Ovary (tissue), 3 donors: Measurements from ENCODE around the gene FAM20C.

Experiments
- EP300 ChIP-seq: sonication (generic); formaldehyde crosslinking; IDR thresholded peaks from one replicate; pipeline ENCODE4 v1.6.1; 2017; ENCODE audit warnings: antibody characterized with exemption
- POLR2A ChIP-seq: fragments of 450-650 bp; IDR thresholded peaks from one replicate; pipeline ENCODE4 v1.6.1; 2017; ENCODE audit warnings: antibody characterized with exemption, mild to moderate bottlenecking, moderate library complexity
- TF ChIP-seq, protein P1 (sequence below), 3 donors: fragments of 450-650 bp in 2 of 3; fragments of 200-600 bp in 1 of 3; IDR thresholded peaks; one replicate each; pipeline versions ENCODE4 v1.5.1 to v1.8.0; 2016 to 2022; ENCODE audit warnings: antibody characterized with exemption in 3 of 3, mild to moderate bottlenecking in 1 of 3
- donor health status: DM: no; HTN: no; CAD: no.

DNA sequence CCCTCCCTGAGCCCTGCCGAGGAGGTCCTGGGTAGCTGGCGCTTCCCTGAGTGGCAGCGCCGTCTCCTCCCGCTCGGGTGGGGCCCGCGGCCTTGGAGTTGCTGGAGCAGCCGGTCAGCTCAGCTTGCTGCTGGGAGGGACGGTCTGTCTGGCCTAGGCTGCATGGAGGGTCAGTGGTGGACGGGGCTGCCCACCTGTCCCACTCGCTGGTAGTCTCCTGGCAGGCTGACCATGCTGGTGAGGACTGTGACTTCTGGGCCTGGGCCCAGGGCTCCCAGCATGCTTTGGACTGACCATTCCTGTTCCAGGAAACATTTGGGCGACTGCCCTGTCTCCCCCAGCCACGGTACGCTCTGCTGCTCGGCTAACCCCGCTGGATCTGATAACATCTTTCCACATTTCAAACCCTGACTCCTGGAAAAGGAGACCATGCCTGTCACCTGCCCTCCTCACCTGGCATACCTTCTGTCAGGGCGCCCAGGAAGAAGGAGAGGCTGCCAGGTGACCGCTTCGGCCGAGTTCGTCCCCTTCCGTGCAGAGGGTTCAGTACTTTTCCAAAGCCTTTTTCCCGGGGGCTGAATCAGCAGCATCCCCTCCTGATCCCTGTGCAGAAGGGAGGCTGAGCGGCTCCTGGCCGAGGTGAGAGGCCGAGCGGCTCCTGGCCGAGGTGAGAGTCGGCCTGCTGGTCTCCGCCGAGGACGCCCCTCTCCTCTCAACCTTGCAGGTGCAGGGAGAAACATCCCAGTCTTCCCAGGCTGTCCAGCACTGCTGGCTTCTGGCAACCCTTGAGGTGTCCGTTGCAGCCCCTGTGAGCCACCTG lies 43.4 kb downstream of the FAM20C start:
- TF ChIP-seq, protein P1, sequence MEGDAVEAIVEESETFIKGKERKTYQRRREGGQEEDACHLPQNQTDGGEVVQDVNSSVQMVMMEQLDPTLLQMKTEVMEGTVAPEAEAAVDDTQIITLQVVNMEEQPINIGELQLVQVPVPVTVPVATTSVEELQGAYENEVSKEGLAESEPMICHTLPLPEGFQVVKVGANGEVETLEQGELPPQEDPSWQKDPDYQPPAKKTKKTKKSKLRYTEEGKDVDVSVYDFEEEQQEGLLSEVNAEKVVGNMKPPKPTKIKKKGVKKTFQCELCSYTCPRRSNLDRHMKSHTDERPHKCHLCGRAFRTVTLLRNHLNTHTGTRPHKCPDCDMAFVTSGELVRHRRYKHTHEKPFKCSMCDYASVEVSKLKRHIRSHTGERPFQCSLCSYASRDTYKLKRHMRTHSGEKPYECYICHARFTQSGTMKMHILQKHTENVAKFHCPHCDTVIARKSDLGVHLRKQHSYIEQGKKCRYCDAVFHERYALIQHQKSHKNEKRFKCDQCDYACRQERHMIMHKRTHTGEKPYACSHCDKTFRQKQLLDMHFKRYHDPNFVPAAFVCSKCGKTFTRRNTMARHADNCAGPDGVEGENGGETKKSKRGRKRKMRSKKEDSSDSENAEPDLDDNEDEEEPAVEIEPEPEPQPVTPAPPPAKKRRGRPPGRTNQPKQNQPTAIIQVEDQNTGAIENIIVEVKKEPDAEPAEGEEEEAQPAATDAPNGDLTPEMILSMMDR (IDR thresholded peaks at IDR 0.05) = no peak
- TF ChIP-seq POLR2A (no peak), EP300 (no peak)
